ENCODE data around the gene LRRC15.

LRRC15 gene

DNA sequence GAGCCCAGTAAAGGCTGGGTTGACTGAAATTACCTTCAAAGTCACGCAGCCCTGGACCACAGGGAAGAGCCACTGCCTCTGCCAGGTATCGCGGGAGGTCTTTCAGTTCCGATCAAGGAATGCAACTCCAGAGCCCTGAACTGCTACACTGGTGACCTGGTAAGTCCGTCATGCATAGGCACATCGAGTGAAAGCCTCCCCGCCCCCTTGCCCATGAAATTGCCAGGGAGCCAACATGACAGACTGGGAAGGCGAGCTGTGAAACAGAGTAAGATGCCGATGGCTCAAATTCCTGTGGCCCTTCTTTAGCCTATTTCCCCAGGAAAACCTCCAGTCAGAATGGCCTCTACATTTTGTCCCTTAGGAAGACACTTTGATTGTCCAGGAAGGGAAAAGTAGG lies 31.8 kb upstream of the LRRC15 start:
- Histone ChIP-seq H3K27ac (ENCODE audit: low read depth, low read length, poor library complexity, severe bottlenecking) (no peak overlapping the region), H3K79me2 (ENCODE audit: insufficient read depth, low read length) (no peaks in the 10 kb centered on the region), H3K4me3 (ENCODE audit: low read depth, low read length, poor library complexity, severe bottlenecking) (no peak overlapping the region), H3K4me2 (ENCODE audit: low read length) (no peak overlapping the region), H2AFZ (ENCODE audit: low read length) (no peak overlapping the region), H3K27me3 (ENCODE audit: insufficient read depth, low read length) (no peaks in the 10 kb centered on the region; the same call in 1 of the 2 replicates), H3F3A (ENCODE audit: insufficient read depth, low read length) (peaks cover 7% of the 10 kb centered on the region; the same call in 1 of the 2 replicates), H3K9me3 (ENCODE audit: low read length) (no peaks in the 10 kb centered on the region), H4K20me1 (ENCODE audit: insufficient read depth, low read length) (no peaks in the 10 kb centered on the region), H3K36me3 (ENCODE audit: insufficient read depth, low read length) (peaks cover 23% of the 10 kb centered on the region; the same call in 1 of the 2 replicates), H3K9me2 (ENCODE audit: low read depth, low read length) (no peaks in the 10 kb centered on the region), H3K4me1 (ENCODE audit: insufficient read depth, low read length, severe bottlenecking) (peaks cover 6% of the 10 kb centered on the region), H3K9ac (ENCODE audit: low read length) (no peak overlapping the region)
- TF ChIP-seq EZH2 (IDR thresholded peaks at IDR 0.05; ENCODE audit: borderline replicate concordance, low read length) = no peak
- TF ChIP-seq, protein P1, sequence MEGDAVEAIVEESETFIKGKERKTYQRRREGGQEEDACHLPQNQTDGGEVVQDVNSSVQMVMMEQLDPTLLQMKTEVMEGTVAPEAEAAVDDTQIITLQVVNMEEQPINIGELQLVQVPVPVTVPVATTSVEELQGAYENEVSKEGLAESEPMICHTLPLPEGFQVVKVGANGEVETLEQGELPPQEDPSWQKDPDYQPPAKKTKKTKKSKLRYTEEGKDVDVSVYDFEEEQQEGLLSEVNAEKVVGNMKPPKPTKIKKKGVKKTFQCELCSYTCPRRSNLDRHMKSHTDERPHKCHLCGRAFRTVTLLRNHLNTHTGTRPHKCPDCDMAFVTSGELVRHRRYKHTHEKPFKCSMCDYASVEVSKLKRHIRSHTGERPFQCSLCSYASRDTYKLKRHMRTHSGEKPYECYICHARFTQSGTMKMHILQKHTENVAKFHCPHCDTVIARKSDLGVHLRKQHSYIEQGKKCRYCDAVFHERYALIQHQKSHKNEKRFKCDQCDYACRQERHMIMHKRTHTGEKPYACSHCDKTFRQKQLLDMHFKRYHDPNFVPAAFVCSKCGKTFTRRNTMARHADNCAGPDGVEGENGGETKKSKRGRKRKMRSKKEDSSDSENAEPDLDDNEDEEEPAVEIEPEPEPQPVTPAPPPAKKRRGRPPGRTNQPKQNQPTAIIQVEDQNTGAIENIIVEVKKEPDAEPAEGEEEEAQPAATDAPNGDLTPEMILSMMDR (IDR thresholded peaks at IDR 0.05; ENCODE audit: low read length) = no peak

DNA sequence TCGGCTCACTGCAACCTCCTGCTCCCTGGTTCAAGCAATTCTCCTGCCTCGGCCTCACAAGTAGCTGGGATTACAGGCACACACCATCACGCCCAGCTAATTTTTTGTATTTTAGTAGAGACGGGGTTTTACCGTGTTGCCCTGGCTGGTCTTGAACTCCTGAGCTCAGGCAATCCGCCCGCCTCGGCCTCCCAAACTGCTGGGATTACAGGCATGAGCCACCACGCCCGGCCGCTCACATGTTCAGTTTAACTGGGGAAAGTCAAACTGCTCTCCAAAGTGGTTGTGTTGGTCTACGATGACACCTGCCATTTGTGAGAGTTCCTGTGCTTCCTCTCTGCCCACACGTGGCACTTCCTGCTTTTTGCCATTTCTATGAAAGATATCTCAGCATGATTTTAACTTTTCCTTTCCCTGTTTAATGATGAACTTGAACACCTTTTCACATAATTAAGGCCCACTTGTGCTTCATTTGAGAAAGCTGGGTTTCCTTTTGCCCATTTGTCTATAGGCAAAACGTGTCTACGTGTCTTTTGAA lies 30.4 kb upstream of the LRRC15 start:
- no peak overlapping the region for H2AFZ ChIP-seq (ENCODE audit: low read length)
- no peak overlapping the region for H3K27ac ChIP-seq (ENCODE audit: low read depth, low read length, poor library complexity, severe bottlenecking)
- no peak overlapping the region for H3K4me3 ChIP-seq (ENCODE audit: low read depth, low read length, poor library complexity, severe bottlenecking)
- peaks cover 4% of the 10 kb centered on the region; the same call in 1 of the 2 replicates for H3F3A ChIP-seq (ENCODE audit: insufficient read depth, low read length)
- peaks cover 11% of the 10 kb centered on the region; the same call in 1 of the 2 replicates for H3K36me3 ChIP-seq (ENCODE audit: insufficient read depth, low read length)
- no peaks in the 10 kb centered on the region for H3K9me3 ChIP-seq (ENCODE audit: low read length)
- TF ChIP-seq EZH2 (IDR thresholded peaks at IDR 0.05; ENCODE audit: borderline replicate concordance, low read length) = no peak
- TF ChIP-seq, protein P1 (IDR thresholded peaks at IDR 0.05; ENCODE audit: low read length) = no peak
- H3K27me3 ChIP-seq (ENCODE audit: insufficient read depth, low read length) = peaks cover 6% of the 10 kb centered on the region; the same call in 1 of the 2 replicates
- no peaks in the 10 kb centered on the region for H3K79me2 ChIP-seq (ENCODE audit: insufficient read depth, low read length)
- H3K9ac ChIP-seq (ENCODE audit: low read length) = no peak overlapping the region
- peaks cover 10% of the 10 kb centered on the region for H3K4me1 ChIP-seq (ENCODE audit: insufficient read depth, low read length, severe bottlenecking)
- H4K20me1 ChIP-seq (ENCODE audit: insufficient read depth, low read length) = no peaks in the 10 kb centered on the region
- H3K9me2 ChIP-seq (ENCODE audit: low read depth, low read length) = no peaks in the 10 kb centered on the region
- H3K4me2 ChIP-seq (ENCODE audit: low read length) = no peak overlapping the region

- Histone ChIP-seq H3K4me1 (ENCODE audit: insufficient read depth, low read length, severe bottlenecking) (peaks cover 10% of the 10 kb centered on the region), H3K27me3 (ENCODE audit: insufficient read depth, low read length) (peaks cover 6% of the 10 kb centered on the region; the same call in 1 of the 2 replicates), H3F3A (ENCODE audit: insufficient read depth, low read length) (peaks cover 4% of the 10 kb centered on the region; the same call in 1 of the 2 replicates), H3K36me3 (ENCODE audit: insufficient read depth, low read length) (peaks cover 7% of the 10 kb centered on the region; the same call in 1 of the 2 replicates), H2AFZ (ENCODE audit: low read length) (no peak within 1 kb of the TSS), H3K9ac (ENCODE audit: low read length) (no peak within 1 kb of the TSS), H4K20me1 (ENCODE audit: insufficient read depth, low read length) (no peaks in the 10 kb centered on the region), H3K9me3 (ENCODE audit: low read length) (no peaks in the 10 kb centered on the region), H3K4me3 (ENCODE audit: low read depth, low read length, poor library complexity, severe bottlenecking) (no peak within 1 kb of the TSS), H3K79me2 (ENCODE audit: insufficient read depth, low read length) (no peaks in the 10 kb centered on the region), H3K27ac (ENCODE audit: low read depth, low read length, poor library complexity, severe bottlenecking) (no peak within 1 kb of the TSS), H3K9me2 (ENCODE audit: low read depth, low read length) (no peaks in the 10 kb centered on the region), H3K4me2 (ENCODE audit: low read length) (no peak within 1 kb of the TSS)
- TF ChIP-seq, protein P1 (IDR thresholded peaks at IDR 0.05; ENCODE audit: low read length) = no peak
- no peak for TF ChIP-seq EZH2 (IDR thresholded peaks at IDR 0.05; ENCODE audit: borderline replicate concordance, low read length)
Measured at GRCh38 chr3:194399166-194399565, 29.6 kb upstream of the LRRC15 start, which contains the start of gene GP5. Gene GP5 (minus strand): TSS chr3:194399266. CDS start chr3:194398282, 984 bp downstream.

All from OCI-LY1 (cell line).